GM18502 (cell line): ENCODE measurements around the gene PRX.
A peak's percentile ranks its signal among the peaks of the same experiment; 100 is the strongest.
"Not testable (repeated sequence)": the region's sequence is repeated elsewhere in the genome, so short reads cannot be mapped to it uniquely, and the experiment has no call there.

ENCODE experiments used
- ATAC-seq: cut with Tn5 transposase; IDR thresholded peaks from one replicate; pipeline ENCODE4 v1.9.1; 2021; ENCODE audit warnings: mild to moderate bottlenecking; ENCODE audit not compliant: unreplicated experiment, poor library complexity

PRX gene

GRCh38 chr19:40442328-40443130 is 29.4 kb upstream of the PRX start:
- ATAC-seq, result no peak

- no peak for ATAC-seq
Observed at GRCh38 chr19:40441719-40442253, 28.6 kb upstream of the PRX start.

- no peak for ATAC-seq
Observed at GRCh38 chr19:40438284-40438683, 25.1 kb upstream of the PRX start.

- ATAC-seq, result peak; percentile 67
Observed at GRCh38 chr19:40433391-40434216, 20.4 kb upstream of the PRX start.

GRCh38 chr19:40432760-40433159 is 19.6 kb upstream of the PRX start:
- ATAC-seq, result not testable (repeated sequence)

- ATAC-seq, result no peak
Observed at GRCh38 chr19:40431698-40432097, 18.5 kb upstream of the PRX start.

- not testable (repeated sequence) for ATAC-seq
Observed at GRCh38 chr19:40430242-40430641, 17.1 kb upstream of the PRX start.

GRCh38 chr19:40428197-40428596 is 15.0 kb upstream of the PRX start:
- not testable (repeated sequence) for ATAC-seq

GRCh38 chr19:40425450-40426287 is 12.5 kb upstream of the PRX start, which contains the start of gene SERTAD1:
TSS of gene SERTAD1 (minus strand) at chr19:40425992. CDS start at chr19:40423546, 2,446 bp downstream.
- peak; percentile 75 for ATAC-seq

- ATAC-seq, result peak; percentile 2
Observed at GRCh38 chr19:40424637-40425449, 11.7 kb upstream of the PRX start.

GRCh38 chr19:40423938-40424337 is 10.8 kb upstream of the PRX start:
- ATAC-seq, result no peak

GRCh38 chr19:40422748-40423566 is 9.8 kb upstream of the PRX start:
- ATAC-seq, result no peak

- no peak for ATAC-seq
Observed at GRCh38 chr19:40421993-40422747, 9.0 kb upstream of the PRX start.

- ATAC-seq, result peak; percentile 43
Observed at GRCh38 chr19:40420766-40421765, 7.9 kb upstream of the PRX start.

GRCh38 chr19:40420451-40420765 is 7.2 kb upstream of the PRX start:
- ATAC-seq, result no peak

- no peak for ATAC-seq
Observed at GRCh38 chr19:40419780-40420179, 6.6 kb upstream of the PRX start.
